AG10803 (cell line): Measurements from ENCODE around the gene POU2F3.
A peak's percentile ranks its signal among the peaks of the same experiment; 100 is the strongest.

Source experiments
- DNase-seq: peaks from one replicate; pipeline ENCODE4 v3.0.0; 2010; ENCODE audit warnings: low read depth
- H3K4me3 ChIP-seq: 2 replicates; pipeline ENCODE4 v1.5.1; 2011; ENCODE audit warnings: mild to moderate bottlenecking, low read length, control low read depth
- TF ChIP-seq, protein P1 (sequence below): conservative IDR thresholded peaks from 2 replicates; pipeline ENCODE4 v1.5.1; 2011; ENCODE audit warnings: mild to moderate bottlenecking, low read length, control low read depth, inconsistent platforms

Gene POU2F3

DNA sequence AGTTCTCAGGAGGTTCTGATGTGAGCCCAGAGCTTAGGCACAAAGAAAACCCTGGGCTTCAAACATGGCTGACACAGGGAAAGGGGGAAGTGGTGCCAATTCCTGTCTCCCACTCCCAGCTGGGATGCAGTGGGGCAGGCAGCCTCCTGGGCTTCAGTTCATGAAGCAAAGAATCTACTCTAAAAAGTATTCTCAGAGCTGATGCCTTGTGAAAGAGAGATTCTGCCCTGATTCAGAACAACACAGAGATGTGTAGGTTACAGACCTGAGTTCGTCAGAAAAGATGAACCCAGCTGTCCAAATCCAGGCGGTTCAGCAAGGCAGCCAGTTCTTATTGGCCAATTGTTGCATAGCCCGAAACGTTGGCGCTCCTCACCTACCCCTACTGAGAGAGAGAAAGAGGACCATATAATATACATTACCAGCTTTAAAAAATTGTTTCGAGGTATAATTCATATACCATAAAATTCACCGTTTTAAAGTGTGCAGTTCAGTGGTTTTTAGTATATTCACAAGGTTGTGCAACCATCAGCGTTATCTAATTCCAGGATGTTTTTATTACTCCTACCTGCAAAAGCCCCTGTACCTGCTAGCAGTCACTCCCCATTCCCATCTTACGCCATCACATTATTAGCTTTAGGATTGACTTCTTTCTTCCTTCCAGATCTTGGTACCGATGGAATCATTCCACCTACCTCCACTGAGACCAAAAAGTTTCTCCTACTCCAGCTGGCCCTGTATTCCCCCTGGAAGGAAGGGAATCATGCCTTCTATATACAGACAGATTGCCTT, 77.9 kb downstream of the POU2F3 start:
- TF ChIP-seq, protein P1, sequence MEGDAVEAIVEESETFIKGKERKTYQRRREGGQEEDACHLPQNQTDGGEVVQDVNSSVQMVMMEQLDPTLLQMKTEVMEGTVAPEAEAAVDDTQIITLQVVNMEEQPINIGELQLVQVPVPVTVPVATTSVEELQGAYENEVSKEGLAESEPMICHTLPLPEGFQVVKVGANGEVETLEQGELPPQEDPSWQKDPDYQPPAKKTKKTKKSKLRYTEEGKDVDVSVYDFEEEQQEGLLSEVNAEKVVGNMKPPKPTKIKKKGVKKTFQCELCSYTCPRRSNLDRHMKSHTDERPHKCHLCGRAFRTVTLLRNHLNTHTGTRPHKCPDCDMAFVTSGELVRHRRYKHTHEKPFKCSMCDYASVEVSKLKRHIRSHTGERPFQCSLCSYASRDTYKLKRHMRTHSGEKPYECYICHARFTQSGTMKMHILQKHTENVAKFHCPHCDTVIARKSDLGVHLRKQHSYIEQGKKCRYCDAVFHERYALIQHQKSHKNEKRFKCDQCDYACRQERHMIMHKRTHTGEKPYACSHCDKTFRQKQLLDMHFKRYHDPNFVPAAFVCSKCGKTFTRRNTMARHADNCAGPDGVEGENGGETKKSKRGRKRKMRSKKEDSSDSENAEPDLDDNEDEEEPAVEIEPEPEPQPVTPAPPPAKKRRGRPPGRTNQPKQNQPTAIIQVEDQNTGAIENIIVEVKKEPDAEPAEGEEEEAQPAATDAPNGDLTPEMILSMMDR: no peak
- no peak overlapping the region for H3K4me3 ChIP-seq
- no peak for DNase-seq

DNA sequence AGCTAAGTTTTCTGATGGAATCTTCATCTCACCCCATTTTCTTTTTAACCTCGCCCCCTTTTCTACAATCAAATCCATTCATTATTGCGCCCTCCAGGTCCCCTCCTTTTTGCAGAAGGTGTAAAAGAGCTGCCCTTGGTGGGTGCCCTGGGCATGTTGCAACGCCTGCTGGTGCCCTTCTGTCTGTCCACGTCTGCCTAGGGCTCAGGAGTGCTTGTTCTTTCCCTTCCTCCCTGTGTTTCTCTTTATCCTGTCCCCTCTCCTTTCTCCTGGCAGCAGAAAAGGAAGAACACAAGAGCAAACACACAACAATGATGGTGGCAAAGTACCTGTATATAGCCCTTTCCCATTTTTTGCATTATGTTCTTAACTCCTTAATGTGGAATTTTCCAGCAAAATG, 79.0 kb downstream of the POU2F3 start:
- no peak overlapping the region for H3K4me3 ChIP-seq
- TF ChIP-seq, protein P1: no peak
- DNase-seq: no peak

DNA sequence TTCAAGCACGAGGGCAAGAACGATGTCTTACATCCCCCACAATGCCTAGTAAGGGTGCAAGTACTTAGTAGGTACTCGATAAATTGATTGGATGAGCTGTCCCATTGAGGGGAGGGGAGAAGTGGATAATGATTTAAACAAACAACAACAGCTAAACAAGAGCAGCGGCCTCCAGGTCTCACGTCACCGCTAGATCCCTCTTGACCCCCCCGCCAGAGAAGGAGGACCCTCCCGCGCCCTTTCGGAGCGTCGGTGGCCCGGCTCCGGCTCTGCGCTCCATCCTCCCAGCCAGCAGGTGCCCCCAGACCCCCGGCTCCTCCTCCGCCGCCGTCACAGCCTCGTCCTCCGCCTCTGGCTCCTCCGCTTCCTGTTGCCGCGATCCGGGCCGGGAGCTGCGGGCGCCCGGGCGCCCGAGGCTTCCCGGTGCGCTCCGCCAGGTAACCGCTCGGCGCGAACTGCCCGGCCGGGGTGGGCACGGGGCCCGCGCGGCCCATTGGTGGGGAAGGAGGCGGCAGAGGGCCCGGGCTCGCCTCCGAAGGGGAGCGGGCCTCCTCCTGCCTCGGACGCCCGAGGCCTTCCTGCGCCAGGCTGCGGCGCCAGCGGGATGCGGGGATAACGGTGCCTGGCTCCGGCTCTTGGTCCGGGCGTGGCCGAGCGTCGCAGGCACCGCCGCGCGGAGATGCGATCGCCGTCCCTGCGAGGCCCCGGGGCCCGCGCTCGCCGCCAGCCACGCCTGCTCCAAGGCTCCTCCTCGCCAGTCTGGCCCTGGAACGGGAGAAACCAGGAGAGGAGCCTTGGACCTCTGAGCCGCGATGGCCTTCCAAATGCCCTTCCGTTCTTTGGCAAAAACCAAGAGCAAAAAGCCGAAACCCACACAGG, 85.2 kb downstream of the POU2F3 start, which contains the start of gene TLCD5:
TSS of gene TLCD5 (plus strand) at position 368 of the 879 bp plus-strand sequence. CDS start 2,143 bp downstream, outside the sequence.
- H3K4me3 ChIP-seq: peak within 1 kb of the TSS; percentile 62
- TF ChIP-seq, protein P1: peak; percentile 23
- peak; percentile 64 for DNase-seq

DNA sequence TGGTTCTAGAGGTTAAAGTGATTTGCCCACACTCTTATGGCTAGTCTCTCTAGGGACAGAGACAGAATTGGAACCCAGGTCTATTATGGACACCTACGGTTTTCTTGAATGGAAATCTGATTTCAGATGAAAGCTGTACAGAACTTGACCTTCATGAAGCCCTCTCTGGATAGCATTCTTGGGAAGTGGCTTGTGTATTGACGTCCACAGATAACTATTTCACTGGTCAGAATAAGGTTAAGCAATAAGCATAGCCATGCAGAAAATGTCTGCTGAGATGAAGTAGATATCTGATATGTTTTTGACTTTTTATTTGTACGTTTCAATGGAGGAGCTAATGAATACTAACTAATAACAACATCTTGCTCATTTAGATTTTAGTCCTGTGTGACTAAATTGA, 86.3 kb downstream of the POU2F3 start:
- DNase-seq: peak; percentile 72
- TF ChIP-seq, protein P1: no peak
- H3K4me3 ChIP-seq: peak overlapping the region; percentile 62

DNA sequence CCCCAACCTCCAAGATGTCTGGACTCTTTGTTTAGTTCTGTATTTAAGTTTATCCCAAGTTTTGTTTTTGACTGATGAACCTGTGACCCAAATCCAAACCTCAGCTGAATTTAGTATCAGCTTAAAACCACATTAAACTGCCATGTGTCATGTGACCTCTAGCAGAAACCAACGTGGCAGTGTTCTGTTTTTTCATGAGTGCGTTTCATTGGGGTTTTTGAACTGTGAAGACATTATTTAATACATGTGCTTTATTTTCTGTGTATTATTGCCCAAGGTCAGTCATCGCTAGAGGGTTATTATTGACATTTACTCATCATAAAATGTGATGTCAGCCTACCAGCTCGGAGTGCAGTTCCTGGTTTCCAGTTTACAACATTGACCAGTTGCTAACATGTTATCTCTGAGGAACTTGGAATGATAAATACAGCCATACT, 86.9 kb downstream of the POU2F3 start:
- TF ChIP-seq, protein P1: no peak
- H3K4me3 ChIP-seq: no peak overlapping the region
- DNase-seq: no peak

DNA sequence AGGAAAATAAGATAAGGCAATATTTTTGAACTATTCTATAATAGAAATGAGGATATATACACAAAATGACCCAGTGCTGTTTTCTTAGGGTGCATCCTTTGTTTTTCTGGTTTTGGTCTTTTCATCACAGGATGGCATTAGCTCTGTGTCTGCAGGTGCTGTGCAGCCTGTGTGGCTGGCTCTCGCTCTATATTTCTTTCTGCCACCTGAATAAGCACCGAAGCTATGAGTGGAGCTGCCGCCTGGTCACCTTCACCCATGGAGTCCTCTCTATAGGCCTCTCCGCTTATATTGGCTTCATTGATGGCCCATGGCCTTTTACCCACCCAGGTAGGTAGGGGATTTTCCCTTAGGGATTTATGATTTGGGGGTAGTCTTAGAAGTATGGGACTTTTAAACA, 87.4 kb downstream of the POU2F3 start:
- no peak overlapping the region for H3K4me3 ChIP-seq
- no peak for DNase-seq
- TF ChIP-seq, protein P1: no peak
